ENCODE results near the gene EYS.

The EYS gene

DNA sequence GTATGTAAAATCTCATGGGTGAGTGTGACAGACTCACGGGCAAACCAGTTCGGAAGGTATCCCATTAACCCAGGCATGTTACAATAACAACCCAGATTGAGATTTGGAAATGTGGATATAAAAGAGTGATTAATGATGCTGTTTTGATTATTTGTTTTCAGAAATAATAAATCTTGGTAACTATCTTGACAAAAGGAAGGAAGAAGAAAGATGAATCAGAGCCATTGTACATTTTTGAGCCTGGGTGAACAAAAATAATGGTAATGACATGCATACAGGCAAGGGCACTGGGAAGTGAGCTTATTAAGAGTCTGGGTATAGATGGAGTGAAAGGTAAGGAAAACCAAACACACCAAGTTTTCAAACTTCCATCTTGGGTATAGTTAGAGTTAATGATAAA lies 1209.4 kb downstream of the EYS start:
- TF ChIP-seq GATA3 (IDR thresholded peaks at IDR 0.05; ENCODE audit: low read depth, low read length) (no peak), GATA2 (IDR thresholded peaks at IDR 0.05; ENCODE audit: low read depth, low read length) (no peak)

DNA sequence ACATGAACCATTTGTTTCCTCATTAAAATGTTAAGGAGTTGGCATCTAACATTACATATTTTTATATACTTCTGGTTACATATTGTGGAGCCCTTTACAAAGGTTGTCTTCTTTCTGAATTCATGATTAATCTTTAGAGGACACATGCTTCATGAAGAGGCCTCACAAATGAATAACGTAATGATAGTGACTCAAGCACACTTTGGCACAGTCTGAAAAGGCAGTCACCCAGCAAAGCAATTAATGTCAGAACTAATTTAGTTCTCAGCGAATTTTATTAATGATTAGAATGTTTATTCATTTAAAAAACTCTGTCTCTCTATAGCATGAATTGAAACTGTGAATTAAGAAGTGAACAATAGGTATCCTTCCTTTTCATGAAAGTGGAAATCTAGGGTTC lies 1217.3 kb downstream of the EYS start:
- TF ChIP-seq GATA2 (IDR thresholded peaks at IDR 0.05; ENCODE audit: low read depth, low read length) (no peak), GATA3 (IDR thresholded peaks at IDR 0.05; ENCODE audit: low read depth, low read length) (no peak)

DNA sequence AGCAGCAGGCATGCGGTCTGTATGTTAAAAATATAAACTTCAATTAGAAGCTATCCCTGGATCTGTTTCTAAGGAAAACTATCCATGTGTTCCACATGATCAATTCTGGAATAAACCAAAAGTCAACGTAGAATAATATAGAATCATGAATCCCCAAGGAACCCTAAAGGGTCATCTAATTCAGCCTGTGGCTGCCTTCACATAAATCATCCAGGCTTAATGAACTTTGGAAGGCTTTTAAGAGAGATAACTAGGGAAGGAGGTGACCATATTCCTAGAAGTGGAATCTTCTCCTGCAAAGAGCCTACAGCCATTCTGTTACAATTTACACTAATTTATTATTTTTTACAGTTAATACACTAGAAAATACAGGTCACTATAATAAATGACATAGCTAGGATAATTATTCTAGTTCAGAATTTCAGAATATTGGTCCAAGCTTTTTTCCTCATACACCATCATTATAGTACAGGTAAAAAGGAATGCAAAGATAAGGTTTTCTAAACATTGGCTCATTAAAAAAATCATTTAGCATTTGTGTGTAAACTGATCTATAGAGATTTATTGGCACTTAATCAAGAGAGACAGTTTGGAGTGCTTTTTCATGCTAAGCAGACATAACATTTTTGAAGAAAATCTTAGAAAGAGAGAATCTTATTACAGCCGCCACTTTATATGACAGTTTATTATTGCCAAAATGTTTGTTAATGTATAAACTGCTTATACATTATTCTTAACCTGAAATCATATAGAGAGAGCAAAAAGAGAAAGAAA lies 1220.3 kb downstream of the EYS start:
- TF ChIP-seq GATA2 (IDR thresholded peaks at IDR 0.05; ENCODE audit: low read depth, low read length) (no peak), GATA3 (IDR thresholded peaks at IDR 0.05; ENCODE audit: low read depth, low read length) (no peak)

DNA sequence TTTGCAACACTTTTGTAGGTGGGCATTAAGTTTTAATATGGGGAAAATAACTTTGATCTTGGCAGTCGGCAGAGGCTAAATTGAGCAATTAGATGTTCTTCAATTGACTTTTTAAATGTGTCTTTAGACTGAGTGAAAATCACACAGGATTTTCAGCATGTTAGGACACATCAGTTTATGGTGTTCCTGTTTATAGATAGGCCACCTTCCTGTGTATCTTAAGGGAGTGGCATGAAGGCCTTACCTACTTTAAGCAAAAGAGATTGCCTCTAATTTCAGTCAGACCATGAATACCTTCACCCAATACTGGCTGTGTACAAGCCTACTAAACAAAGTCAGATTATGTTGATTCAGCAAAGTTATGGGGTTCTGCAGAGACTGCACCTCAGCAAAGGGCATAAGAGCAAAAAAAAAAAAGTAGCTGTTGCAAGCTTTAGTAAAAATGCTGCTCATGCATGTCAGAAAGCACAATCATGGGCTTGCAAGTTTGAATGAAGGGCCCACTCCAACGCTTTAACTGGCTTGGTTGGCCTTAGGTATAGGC lies 1223.0 kb downstream of the EYS start:
- TF ChIP-seq GATA3 (IDR thresholded peaks at IDR 0.05; ENCODE audit: low read depth, low read length) (no peak), GATA2 (IDR thresholded peaks at IDR 0.05; ENCODE audit: low read depth, low read length) (no peak)

DNA sequence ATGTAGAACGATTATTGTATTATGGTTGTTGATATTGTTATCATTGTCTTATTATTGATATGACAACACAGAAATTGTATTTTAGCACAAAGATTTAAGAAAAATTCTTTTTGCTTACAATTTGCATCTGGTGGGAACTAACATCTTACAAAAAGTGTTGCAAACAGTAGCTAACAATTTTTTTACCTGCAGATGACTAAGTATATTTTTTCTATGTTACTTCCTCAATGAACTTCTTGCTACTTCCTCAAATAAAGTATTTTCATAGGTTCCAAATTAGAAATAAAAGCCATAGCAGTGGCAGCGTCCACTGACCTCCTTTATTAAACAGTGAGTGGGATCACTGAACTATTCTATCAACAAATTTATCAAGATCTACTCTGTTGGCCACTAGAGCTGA lies 1224.4 kb downstream of the EYS start:
- TF ChIP-seq GATA3 (IDR thresholded peaks at IDR 0.05; ENCODE audit: low read depth, low read length) (no peak), GATA2 (IDR thresholded peaks at IDR 0.05; ENCODE audit: low read depth, low read length) (no peak)

DNA sequence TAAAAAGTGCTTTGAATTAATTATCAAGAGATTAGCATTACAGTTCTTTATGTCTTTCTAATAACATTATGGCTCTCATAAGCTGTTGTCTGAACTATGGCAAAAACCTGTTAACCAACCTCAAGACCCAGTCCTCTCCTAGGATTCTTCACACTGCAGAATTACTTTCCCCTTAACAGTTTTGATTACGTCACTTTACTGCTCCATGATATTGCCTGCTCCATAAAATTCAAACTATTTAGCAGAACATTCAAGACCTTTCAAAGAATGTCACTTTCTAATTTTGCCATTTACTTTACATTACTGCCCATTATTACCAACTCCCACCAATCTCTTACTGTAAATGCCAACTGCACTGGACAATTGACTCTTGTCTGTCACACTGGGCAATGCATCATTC lies 1227.9 kb downstream of the EYS start:
- TF ChIP-seq GATA3 (IDR thresholded peaks at IDR 0.05; ENCODE audit: low read depth, low read length) (no peak), GATA2 (IDR thresholded peaks at IDR 0.05; ENCODE audit: low read depth, low read length) (no peak)

DNA sequence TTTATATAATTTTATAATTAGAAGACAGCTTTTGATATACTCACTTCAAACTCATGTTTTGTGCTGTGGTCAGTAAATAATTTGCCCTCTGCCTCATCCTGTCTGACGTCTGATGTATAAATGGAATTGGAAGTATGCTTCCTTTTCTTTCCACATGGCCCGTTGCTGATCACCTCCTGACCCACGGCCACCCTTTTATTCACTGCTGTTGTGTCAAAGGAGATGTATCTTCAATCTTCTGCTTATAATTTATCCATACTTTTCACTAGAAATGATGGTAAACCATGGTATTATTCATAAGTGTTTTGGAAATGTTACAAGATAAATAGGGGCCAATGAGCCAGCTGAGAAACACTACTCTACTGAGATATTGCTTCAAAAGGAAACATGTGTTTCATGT lies 1229.6 kb downstream of the EYS start:
- TF ChIP-seq GATA2 (IDR thresholded peaks at IDR 0.05; ENCODE audit: low read depth, low read length): no peak

DNA sequence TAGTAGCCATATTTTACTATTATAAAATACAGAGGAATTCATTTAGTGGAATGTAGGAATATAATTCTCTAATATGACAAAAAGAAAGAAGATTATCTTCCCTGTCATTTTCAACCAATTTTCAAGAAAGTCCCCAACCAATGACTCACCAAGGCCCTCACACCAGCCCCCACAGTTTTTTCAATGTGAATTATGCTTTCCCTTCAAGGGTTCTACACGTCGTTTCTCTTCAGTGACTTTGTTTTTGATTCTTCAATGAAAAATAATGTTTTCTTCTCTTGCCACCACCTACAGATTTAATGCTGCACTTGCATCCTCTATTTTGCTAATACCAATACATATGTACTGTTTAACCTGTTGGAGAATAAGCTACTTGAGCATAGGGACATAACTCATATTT lies 1230.1 kb downstream of the EYS start:
- TF ChIP-seq GATA2 (IDR thresholded peaks at IDR 0.05; ENCODE audit: low read depth, low read length) (no peak), GATA3 (IDR thresholded peaks at IDR 0.05; ENCODE audit: low read depth, low read length) (no peak)

DNA sequence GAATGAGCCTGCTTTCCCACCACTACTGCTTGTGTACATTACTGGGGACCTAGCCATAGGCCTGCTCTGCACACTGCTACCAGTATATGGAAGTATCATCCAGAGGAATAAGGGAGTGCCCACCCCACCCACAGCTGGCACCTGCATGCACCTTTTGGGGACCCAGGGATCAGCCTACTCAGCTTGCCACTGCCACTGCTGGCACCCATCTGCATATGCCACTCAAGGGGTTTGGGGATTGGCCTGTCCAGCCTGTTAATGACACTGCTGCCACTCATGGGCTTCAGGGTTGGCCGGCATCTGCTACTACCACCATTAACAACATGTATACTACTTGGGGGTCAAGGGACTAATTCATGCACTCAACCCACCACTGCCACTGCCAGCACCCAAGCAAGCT lies 1239.4 kb downstream of the EYS start:
- TF ChIP-seq GATA2 (IDR thresholded peaks at IDR 0.05; ENCODE audit: low read depth, low read length) (no peak), GATA3 (IDR thresholded peaks at IDR 0.05; ENCODE audit: low read depth, low read length) (no peak)

DNA sequence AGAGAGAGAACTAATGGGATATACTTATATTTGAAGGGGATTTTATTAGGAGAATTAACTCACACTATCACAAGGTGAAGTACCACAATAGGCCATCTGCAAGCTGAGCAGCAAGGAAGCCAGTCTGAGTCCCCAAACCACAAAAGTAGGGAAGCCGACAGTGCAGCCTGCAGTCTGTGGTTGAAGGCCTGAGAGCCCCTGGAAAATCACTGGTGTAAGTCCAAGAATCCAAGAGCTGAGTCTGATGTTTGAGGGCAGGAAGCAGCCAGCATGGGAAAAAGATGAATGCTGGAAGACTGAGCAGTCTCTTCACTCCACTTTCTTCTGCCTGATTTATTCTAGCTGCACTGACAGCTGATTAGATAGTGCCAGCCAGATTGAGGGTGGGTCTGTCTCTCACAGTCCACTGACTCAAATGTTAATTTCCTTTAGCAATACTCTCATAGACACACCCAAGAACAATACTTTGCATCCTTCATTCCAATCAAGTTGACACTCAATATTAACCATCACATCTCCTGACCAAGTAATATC lies 1247.5 kb downstream of the EYS start:
- no peak for TF ChIP-seq GATA3 (IDR thresholded peaks at IDR 0.05; ENCODE audit: low read depth, low read length)
- TF ChIP-seq GATA2 (IDR thresholded peaks at IDR 0.05; ENCODE audit: low read depth, low read length): no peak

DNA sequence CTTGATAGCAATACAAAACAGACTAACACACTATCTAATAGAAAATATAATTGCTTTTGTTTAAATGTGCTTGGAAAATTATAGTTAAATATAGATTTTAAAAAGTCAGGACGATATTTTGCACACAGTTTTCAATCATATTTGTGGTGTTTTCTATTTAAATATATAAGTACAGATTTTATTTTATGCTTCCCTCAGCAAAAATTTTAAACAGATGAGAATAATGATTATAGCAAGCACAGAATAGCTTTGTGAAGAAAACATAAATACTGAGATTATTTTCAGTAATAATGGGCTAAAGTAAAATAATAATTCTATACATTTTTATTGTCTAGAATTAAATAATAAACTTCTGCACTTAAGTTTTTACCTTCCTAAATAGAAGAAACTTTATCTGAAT lies 1262.0 kb downstream of the EYS start:
- TF ChIP-seq GATA2 (IDR thresholded peaks at IDR 0.05; ENCODE audit: low read depth, low read length) (no peak), GATA3 (IDR thresholded peaks at IDR 0.05; ENCODE audit: low read depth, low read length) (no peak)

DNA sequence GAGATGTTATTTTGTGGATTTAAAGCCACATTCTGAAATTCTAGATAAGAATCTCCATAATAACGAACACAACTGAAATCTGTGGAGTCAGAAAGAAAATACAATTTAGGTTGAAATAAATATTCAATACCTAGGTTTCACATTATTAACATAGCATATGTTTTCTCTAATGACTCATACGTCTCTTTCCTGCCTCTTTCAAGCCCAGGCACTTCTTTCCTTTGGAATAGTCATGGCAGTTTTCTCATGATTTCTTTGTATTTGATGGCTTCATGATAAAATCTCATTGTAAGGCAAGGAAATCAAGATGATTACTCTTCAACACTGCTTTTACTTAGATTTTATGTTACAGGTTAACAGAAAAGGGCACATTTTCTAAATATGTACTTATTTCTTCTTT lies 1267.8 kb downstream of the EYS start:
- TF ChIP-seq GATA3 (IDR thresholded peaks at IDR 0.05; ENCODE audit: low read depth, low read length): no peak
- TF ChIP-seq GATA2 (IDR thresholded peaks at IDR 0.05; ENCODE audit: low read depth, low read length): no peak

DNA sequence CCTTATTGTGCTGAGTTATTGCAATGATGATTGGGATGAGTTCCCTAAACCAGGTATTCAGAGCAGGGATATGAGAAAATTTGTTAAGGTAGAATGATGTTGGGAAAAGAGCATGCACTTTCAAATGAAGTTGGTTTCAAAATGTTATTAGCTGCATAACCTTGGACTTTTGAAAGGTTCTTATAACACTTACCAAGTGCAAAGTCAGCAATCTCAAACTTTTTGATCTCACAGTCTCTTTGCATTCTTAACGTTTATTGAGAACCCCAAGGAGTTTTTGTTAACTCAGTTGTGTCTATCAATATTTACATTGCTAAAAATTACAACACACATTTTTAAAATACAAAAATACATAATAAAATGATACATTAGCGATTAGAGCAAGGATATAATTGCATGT lies 1269.0 kb downstream of the EYS start:
- TF ChIP-seq GATA3 (IDR thresholded peaks at IDR 0.05; ENCODE audit: low read depth, low read length) (no peak), GATA2 (IDR thresholded peaks at IDR 0.05; ENCODE audit: low read depth, low read length) (no peak)

DNA sequence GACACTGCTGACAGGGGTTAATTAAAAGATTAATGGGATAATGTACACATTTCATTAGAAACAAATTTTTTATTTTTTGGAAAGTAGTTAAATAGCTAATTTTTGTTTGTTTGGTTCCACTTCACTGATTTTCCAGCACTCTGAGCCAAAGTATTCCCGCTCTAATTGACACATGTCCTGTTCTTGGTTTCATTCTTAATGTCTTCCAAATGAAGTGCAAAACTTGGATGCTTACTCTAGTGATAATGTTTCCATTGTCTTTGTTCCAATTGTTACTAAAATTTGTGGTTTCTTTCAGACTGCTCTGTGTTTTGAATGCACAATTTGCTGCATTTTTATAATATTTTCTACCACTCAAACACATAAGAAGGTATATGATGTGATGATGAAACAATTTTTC lies 1277.1 kb downstream of the EYS start:
- TF ChIP-seq GATA2 (IDR thresholded peaks at IDR 0.05; ENCODE audit: low read depth, low read length): no peak
- no peak for TF ChIP-seq GATA3 (IDR thresholded peaks at IDR 0.05; ENCODE audit: low read depth, low read length)

DNA sequence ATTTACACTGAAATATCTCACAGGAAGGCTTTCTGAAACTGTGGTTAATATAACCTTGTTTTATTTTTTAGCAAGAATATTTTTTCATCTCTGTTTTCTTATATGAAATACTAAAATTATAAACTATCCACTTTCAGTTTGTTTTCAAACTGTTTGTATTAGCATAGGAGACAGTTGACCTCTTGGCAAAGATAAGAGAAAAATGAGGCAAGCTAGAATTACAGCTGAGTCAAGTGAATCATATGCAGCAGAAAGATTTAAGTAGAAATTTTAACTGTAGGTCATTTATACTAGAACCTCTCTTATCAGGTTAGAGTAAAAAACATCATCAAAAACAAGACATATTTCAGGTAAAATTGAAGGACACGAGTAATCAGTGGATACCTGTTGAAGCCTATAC lies 1278.8 kb downstream of the EYS start:
- TF ChIP-seq GATA3 (IDR thresholded peaks at IDR 0.05; ENCODE audit: low read depth, low read length) (no peak), GATA2 (IDR thresholded peaks at IDR 0.05; ENCODE audit: low read depth, low read length) (no peak)

All from SH-SY5Y (cell line).